Measurements from ENCODE around the gene SERTAD1.

Gene SERTAD1

DNA sequence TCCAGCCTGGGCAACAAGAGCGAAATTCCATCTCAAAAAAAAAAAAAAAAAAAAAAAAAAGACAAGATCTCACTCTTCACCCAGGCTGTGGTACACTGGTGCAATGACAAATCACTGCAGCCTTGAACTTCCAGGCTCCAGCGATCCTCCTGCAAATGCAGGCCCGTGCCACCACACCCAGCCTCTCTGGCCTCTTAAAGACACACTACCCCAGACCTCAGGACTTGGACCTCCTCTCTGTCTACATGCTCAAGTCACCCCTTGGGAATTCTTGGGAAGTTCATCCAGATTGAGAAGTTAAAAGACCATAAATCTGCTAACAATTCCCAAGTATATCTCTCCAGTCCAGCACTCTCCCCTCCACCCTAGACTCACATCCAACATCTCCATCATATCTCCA is 25.2 kb downstream of the SERTAD1 start:
- H3K27ac Mint-ChIP-seq, result no peak overlapping the region
- no peak overlapping the region for H3K4me3 Mint-ChIP-seq
- H3K9me3 Mint-ChIP-seq, result no peaks in the 10 kb centered on the region
- H3K4me1 Mint-ChIP-seq, result peaks cover 25% of the 10 kb centered on the region
- no peaks in the 10 kb centered on the region for H3K27me3 Mint-ChIP-seq
- H3K36me3 Mint-ChIP-seq, result no peaks in the 10 kb centered on the region

- H3K4me3 Mint-ChIP-seq, result no peak overlapping the region
- H3K27me3 Mint-ChIP-seq, result no peaks in the 10 kb centered on the region
- H3K27ac Mint-ChIP-seq, result no peak overlapping the region
- no peaks in the 10 kb centered on the region for H3K9me3 Mint-ChIP-seq
- no peaks in the 10 kb centered on the region for H3K36me3 Mint-ChIP-seq
- H3K4me1 Mint-ChIP-seq, result peaks cover 19% of the 10 kb centered on the region
Observed at GRCh38 chr19:40398417-40399131, 27.2 kb downstream of the SERTAD1 start.

DNA sequence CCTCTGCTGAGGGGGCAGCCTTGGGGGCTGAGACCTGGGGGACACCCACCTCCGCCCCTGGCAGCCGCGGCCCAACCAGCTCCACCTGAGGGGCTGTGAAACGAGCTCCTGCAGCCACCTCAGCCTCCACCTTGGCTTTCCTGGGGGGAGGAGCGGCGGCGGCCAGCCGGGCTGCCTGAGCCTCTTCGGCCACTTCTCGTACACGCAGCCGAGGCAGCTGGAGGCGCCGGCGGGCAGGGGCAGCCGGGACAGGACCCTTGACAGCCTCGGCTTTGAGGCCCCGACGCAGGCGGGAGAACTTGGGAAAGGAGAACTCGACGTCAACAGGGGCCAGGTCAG is 28.3 kb downstream of the SERTAD1 start:
- Mint-ChIP-seq H3K4me3 (no peak overlapping the region), H3K4me1 (peaks cover 9% of the 10 kb centered on the region), H3K27ac (no peak overlapping the region), H3K27me3 (no peaks in the 10 kb centered on the region), H3K9me3 (no peaks in the 10 kb centered on the region), H3K36me3 (no peaks in the 10 kb centered on the region)

DNA sequence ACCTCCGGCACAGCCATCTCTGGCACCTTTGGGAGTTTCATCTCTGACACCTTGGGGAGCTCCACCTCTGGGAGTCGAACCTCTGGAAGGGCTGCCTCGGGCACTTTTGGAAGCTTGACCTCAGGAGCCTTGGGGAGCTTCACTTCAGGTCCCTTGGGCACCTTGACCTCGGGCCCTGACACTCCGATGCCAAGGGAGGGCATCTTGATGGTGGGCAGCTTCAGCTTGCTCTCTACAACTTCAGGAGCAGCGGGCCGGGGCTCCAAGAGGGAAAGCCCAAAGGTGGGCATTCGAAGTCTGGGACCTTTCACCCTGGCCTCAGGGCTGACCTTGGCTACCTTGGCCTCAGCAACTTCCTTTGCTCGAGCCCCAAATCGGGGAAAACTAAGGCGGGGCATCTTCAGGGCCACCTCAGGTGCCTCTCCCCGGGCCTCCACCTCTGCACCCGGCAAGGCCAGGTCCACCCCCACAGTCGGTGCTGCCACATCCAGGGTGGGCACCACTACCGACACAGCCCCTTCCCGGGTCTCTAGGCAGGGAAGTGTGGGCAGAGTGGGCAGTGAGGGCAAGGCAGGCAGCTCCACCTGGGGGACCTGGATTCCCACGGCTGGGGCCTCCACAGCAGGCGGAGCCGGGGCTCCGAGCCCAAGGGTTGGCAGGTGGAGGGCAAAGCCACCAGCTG is 28.8 kb downstream of the SERTAD1 start:
- H3K4me3 Mint-ChIP-seq, result no peak overlapping the region
- no peak overlapping the region for H3K27ac Mint-ChIP-seq
- H3K4me1 Mint-ChIP-seq, result peaks cover 9% of the 10 kb centered on the region
- no peaks in the 10 kb centered on the region for H3K9me3 Mint-ChIP-seq
- no peaks in the 10 kb centered on the region for H3K36me3 Mint-ChIP-seq
- H3K27me3 Mint-ChIP-seq, result no peaks in the 10 kb centered on the region

- Mint-ChIP-seq H3K4me3 (no peak overlapping the region), H3K27ac (no peak overlapping the region), H3K36me3 (no peaks in the 10 kb centered on the region), H3K4me1 (peaks cover 9% of the 10 kb centered on the region), H3K9me3 (no peaks in the 10 kb centered on the region), H3K27me3 (no peaks in the 10 kb centered on the region)
Observed at GRCh38 chr19:40395956-40396355, 29.8 kb downstream of the SERTAD1 start.

- H3K27ac Mint-ChIP-seq, result no peak overlapping the region
- no peaks in the 10 kb centered on the region for H3K9me3 Mint-ChIP-seq
Observed at GRCh38 chr19:40394816-40395210, 31.0 kb downstream of the SERTAD1 start.

DNA sequence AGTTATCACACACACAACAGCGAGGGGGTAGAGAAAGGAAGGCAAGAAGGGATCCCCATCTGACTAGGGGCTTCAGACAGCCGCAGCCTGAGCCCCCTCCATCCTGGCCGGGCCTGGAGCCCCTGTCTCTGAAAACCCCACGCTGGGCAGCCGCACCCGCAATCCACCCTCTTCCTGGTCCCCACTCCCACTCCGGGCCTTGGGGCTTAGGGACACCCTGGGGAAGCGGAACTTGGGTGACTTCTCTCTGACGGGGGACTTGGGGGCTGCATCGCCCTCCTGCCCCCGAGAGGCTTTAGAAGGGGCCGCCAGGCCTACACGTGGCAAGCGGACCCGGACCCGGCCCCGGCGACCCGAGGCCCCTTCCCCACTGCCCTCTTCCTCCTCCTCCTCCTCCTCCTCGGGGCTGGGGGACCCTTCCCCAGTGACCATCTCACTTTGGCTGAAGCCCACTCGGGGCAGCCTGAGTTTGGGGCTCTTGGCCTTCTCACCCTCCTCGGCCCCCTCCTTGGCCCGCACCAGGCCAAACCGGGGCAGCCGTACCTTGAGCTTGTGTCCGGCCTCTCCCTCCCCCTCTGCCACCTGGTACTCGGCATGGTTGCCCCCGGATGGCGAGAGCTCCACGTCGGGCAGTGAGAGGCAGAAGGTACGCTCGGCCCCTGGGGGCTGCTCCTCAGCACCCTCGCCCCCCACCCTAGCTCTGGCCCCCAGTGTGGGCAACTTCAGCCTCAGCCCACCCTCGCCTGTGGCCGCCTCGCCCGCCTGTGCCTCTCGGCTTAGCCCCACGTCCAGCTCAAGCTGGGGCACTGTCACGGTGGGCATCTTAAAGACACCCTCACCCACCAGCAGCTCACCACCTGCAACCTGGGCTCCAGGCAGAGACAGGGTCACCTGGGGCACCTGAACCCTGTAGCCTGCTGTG is 31.6 kb downstream of the SERTAD1 start:
- H3K9me3 Mint-ChIP-seq, result no peaks in the 10 kb centered on the region
- no peaks in the 10 kb centered on the region for H3K27me3 Mint-ChIP-seq
- H3K27ac Mint-ChIP-seq, result no peak overlapping the region
- peaks cover 4% of the 10 kb centered on the region for H3K4me1 Mint-ChIP-seq
- H3K4me3 Mint-ChIP-seq, result no peak overlapping the region
- H3K36me3 Mint-ChIP-seq, result no peaks in the 10 kb centered on the region

More at GRCh38 chr19:40394816-40395210, 31.0 kb downstream of the SERTAD1 start:
- Mint-ChIP-seq H3K4me3 (no peak overlapping the region), H3K36me3 (no peaks in the 10 kb centered on the region), H3K27me3 (no peaks in the 10 kb centered on the region), H3K4me1 (peaks cover 9% of the 10 kb centered on the region)

- no peaks in the 10 kb centered on the region for H3K9me3 Mint-ChIP-seq
- H3K4me3 Mint-ChIP-seq, result no peak overlapping the region
- H3K27me3 Mint-ChIP-seq, result no peaks in the 10 kb centered on the region
- no peaks in the 10 kb centered on the region for H3K4me1 Mint-ChIP-seq
- H3K27ac Mint-ChIP-seq, result no peak overlapping the region
- no peaks in the 10 kb centered on the region for H3K36me3 Mint-ChIP-seq
Observed at GRCh38 chr19:40392894-40393517, 32.8 kb downstream of the SERTAD1 start.

DNA sequence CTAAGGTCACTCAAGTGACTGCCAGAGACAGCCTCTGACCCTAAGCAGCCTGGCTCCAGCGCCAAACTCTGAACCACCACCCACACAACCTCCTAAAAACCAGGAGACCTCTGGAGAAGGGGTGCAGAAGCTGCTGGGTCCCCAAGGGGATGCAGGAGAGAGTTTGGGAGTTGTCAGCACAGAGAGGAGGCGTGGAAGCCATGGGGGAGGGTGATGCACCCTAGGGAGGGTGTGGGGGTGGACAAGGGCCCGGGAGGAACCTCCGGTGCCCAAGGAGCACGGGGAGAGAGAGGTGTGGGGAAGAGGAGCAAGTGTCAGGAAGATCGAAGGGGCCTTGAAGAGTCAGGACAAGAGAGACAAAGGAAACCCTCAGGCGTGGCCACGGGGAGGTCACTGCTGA is 33.7 kb downstream of the SERTAD1 start:
- no peaks in the 10 kb centered on the region for H3K4me1 Mint-ChIP-seq
- no peaks in the 10 kb centered on the region for H3K27me3 Mint-ChIP-seq
- H3K9me3 Mint-ChIP-seq, result no peaks in the 10 kb centered on the region
- H3K27ac Mint-ChIP-seq, result no peak overlapping the region
- no peak overlapping the region for H3K4me3 Mint-ChIP-seq
- H3K36me3 Mint-ChIP-seq, result no peaks in the 10 kb centered on the region

GRCh38 chr19:40390084-40390742 is 35.6 kb downstream of the SERTAD1 start, which contains the start of gene HIPK4:
Gene HIPK4 (minus strand): TSS chr19:40390181. CDS start chr19:40389902, 279 bp downstream.
- H3K27me3 Mint-ChIP-seq, result no peaks in the 10 kb centered on the region
- H3K9me3 Mint-ChIP-seq, result no peaks in the 10 kb centered on the region
- H3K4me1 Mint-ChIP-seq, result no peaks in the 10 kb centered on the region
- no peak within 1 kb of the TSS for H3K4me3 Mint-ChIP-seq
- H3K36me3 Mint-ChIP-seq, result no peaks in the 10 kb centered on the region
- no peak within 1 kb of the TSS for H3K27ac Mint-ChIP-seq

DNA sequence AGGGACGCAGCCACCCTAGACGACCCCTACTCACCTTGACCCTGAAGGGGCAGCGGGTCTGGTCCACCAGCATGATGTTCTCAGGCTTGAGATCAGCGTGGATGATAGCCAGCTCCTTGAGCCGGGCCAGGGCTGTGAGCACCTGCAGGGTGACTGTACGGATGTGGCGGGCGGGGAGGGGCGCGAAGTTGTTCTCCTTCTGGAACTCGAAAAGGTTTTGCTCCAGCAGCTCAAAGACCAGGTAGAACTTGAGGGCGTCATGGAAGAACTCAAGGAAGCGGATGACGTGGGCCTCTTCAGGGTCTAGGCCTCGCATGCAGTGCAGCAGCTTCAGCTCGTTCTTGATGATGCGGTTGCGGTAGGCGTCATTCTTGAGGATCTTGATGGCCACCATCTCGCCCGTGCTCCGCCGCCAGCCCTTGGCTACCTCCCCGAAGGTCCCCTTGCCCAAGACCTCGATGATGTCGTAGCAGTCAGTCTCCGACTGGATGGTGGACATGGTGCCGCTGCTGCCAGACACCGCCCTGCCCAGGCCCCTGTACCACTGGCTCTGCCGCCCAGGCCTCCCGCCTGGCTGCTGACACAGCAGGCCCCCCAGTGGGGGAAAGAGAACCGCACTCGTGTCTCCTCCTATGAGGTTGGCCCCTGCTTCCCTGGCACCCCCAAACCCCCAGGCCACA is 36.2 kb downstream of the SERTAD1 start:
- H3K27ac Mint-ChIP-seq, result no peak overlapping the region
- no peaks in the 10 kb centered on the region for H3K4me1 Mint-ChIP-seq
- no peak overlapping the region for H3K4me3 Mint-ChIP-seq
- H3K27me3 Mint-ChIP-seq, result no peaks in the 10 kb centered on the region
- H3K9me3 Mint-ChIP-seq, result no peaks in the 10 kb centered on the region
- no peaks in the 10 kb centered on the region for H3K36me3 Mint-ChIP-seq

DNA sequence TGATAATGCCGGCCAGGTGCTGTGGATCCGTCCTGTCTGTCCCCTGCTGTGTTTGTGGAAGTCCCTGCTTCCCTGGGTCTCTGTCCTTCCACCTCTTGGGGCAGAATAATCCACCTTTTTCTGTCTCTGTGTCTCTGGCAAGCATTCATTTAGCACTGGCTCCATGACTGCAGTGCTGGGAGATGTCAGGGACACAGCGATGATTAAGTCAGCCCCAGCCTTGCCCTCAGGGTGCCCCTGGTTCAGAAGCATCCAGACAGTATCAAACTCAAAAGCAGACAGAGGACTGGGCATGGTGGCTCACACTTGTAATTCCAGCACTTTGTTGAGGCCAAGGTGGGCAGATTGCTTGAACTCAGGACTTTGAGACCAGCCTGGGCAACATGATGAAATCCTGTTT is 37.3 kb downstream of the SERTAD1 start:
- Mint-ChIP-seq H3K9me3 (no peaks in the 10 kb centered on the region), H3K27ac (no peak overlapping the region), H3K4me3 (no peak overlapping the region), H3K4me1 (no peaks in the 10 kb centered on the region), H3K36me3 (no peaks in the 10 kb centered on the region), H3K27me3 (no peaks in the 10 kb centered on the region)

DNA sequence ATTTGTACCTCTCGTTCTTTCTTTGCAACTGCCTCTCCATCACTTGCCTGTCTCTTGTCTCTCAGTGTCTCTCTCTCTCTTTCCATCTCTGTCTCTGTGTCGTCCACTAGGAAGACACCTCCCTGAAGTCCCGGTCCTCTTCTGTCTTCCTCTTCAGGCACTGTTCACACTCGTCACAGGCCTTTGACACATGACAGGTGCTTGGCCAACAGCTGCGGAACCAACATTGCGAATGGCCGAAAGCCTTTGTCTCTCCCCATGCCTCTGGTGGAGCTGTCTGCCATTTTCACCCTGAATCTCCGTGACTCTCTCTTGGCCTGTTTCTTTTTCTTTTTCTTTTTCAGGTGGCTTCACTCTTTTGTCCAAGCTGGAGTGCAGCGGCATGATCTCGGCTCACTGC is 38.6 kb downstream of the SERTAD1 start:
- no peak overlapping the region for H3K4me3 Mint-ChIP-seq
- H3K4me1 Mint-ChIP-seq, result no peaks in the 10 kb centered on the region
- H3K36me3 Mint-ChIP-seq, result no peaks in the 10 kb centered on the region
- no peak overlapping the region for H3K27ac Mint-ChIP-seq
- no peaks in the 10 kb centered on the region for H3K9me3 Mint-ChIP-seq
- no peaks in the 10 kb centered on the region for H3K27me3 Mint-ChIP-seq

- H3K36me3 Mint-ChIP-seq, result no peaks in the 10 kb centered on the region
- H3K27ac Mint-ChIP-seq, result no peak overlapping the region
- H3K9me3 Mint-ChIP-seq, result no peaks in the 10 kb centered on the region
- no peaks in the 10 kb centered on the region for H3K4me1 Mint-ChIP-seq
- H3K4me3 Mint-ChIP-seq, result no peak overlapping the region
- H3K27me3 Mint-ChIP-seq, result no peaks in the 10 kb centered on the region
Observed at GRCh38 chr19:40383668-40384248, 42.0 kb downstream of the SERTAD1 start.
